ENCODE measurements around the gene CHRNA1.

Gene CHRNA1

GRCh38 chr2:174708713-174709112 lies 55.6 kb downstream of the CHRNA1 start:
- no peak overlapping the region for H3K4me3 ChIP-seq (ENCODE audit: low read length)
- TF ChIP-seq, protein P1, sequence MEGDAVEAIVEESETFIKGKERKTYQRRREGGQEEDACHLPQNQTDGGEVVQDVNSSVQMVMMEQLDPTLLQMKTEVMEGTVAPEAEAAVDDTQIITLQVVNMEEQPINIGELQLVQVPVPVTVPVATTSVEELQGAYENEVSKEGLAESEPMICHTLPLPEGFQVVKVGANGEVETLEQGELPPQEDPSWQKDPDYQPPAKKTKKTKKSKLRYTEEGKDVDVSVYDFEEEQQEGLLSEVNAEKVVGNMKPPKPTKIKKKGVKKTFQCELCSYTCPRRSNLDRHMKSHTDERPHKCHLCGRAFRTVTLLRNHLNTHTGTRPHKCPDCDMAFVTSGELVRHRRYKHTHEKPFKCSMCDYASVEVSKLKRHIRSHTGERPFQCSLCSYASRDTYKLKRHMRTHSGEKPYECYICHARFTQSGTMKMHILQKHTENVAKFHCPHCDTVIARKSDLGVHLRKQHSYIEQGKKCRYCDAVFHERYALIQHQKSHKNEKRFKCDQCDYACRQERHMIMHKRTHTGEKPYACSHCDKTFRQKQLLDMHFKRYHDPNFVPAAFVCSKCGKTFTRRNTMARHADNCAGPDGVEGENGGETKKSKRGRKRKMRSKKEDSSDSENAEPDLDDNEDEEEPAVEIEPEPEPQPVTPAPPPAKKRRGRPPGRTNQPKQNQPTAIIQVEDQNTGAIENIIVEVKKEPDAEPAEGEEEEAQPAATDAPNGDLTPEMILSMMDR (conservative IDR thresholded peaks at IDR 0.05; ENCODE audit: low read length) = no peak
- no peak for DNase-seq (ENCODE audit: low read depth)

- DNase-seq (ENCODE audit: low read depth) = no peak
- TF ChIP-seq, protein P1 (conservative IDR thresholded peaks at IDR 0.05; ENCODE audit: low read length) = no peak
- no peak overlapping the region for H3K4me3 ChIP-seq (ENCODE audit: low read length)
Measured at GRCh38 chr2:174705321-174705720, 59.0 kb downstream of the CHRNA1 start.

GRCh38 chr2:174704642-174705041 lies 59.6 kb downstream of the CHRNA1 start:
- no peak for DNase-seq (ENCODE audit: low read depth)
- H3K4me3 ChIP-seq (ENCODE audit: low read length) = no peak overlapping the region
- TF ChIP-seq, protein P1 (conservative IDR thresholded peaks at IDR 0.05; ENCODE audit: low read length) = no peak

DNA sequence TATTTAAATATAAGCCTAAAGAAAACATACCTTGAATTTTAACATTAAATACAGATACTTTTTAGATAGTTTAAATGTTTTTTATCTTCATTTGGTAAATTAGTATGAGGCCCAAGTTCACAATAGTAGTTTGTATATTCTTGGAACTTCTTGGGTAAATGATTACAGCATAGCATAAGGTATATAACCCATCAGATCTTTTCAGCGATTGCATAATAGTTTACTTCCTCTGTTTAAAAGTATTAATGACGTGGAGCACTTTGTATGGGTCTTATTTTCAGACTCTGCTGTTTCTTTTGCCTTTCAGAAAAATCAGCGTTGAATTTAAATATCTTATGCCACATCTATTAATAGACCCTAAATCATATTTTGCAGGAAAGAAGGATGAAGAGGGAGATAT lies 60.2 kb downstream of the CHRNA1 start:
- TF ChIP-seq, protein P1 (conservative IDR thresholded peaks at IDR 0.05; ENCODE audit: low read length) = no peak
- H3K4me3 ChIP-seq (ENCODE audit: low read length) = no peak overlapping the region
- DNase-seq (ENCODE audit: low read depth) = no peak

DNA sequence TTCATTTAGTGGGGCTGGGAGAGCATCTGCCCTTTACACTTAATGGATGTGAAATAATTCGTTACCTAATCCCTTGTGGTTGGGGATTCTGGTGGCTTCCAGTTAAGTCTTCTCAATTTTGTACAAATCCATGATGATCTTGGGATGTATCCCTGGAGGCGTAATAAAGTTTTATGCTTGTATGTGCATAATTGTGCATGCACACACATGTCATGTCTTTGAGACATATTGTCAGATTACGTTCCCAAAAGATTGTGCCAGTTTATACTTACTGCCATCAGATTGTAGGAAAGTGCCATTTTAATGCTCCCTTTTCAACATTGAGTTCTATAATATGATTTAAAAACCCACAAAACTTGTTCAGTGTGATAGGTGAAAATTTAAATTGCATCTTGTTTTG lies 60.8 kb downstream of the CHRNA1 start:
- TF ChIP-seq, protein P1 (conservative IDR thresholded peaks at IDR 0.05; ENCODE audit: low read length) = no peak
- DNase-seq (ENCODE audit: low read depth) = no peak
- no peak overlapping the region for H3K4me3 ChIP-seq (ENCODE audit: low read length)

DNA sequence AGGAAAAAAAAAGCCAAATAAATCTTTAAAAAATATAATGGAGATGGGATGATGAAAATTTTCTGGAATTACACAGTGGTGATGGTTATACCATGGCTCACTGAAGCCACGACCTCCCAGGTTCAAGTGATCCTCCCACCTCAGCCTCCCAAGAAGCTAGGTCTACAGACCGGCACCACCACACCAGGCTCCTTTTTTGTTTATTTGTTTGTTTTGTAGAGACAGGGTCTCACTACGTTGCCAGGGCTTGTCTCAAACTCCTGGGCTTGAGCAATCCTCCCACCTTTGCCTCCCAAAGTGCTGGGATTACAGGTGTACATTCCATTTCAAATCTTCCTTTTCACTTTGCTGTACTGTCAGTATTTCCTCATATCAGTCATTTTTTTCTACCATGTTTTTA lies 61.7 kb downstream of the CHRNA1 start:
- no peak for DNase-seq (ENCODE audit: low read depth)
- TF ChIP-seq, protein P1 (conservative IDR thresholded peaks at IDR 0.05; ENCODE audit: low read length) = no peak
- H3K4me3 ChIP-seq (ENCODE audit: low read length) = no peak overlapping the region

GRCh38 chr2:174699993-174700766 lies 64.1 kb downstream of the CHRNA1 start:
- DNase-seq (ENCODE audit: low read depth) = peak; percentile 58
- H3K4me3 ChIP-seq (ENCODE audit: low read length) = no peak overlapping the region
- TF ChIP-seq, protein P1 (conservative IDR thresholded peaks at IDR 0.05; ENCODE audit: low read length) = peak; percentile 70

Data from AG10803 (cell line).